ENCODE data around the gene XXYLT1. TPM values are rescaled to one million over a fixed set of nuclear protein-coding genes. Genes with fewer than 3 reads are reported as not detected.

Gene XXYLT1
- total RNA-seq, 1 experiment from 2014 or later, result 10.9 TPM

- no TSS peak for BruUV-seq (replicated peaks)
Observed at GRCh38 chr3:195129644-195130492, 141.1 kb downstream of the XXYLT1 start.

More at GRCh38 chr3:195129644-195130492, 141.1 kb downstream of the XXYLT1 start:
- no peaks in the 10 kb centered on the region for H4K20me1 ChIP-seq (ENCODE audit: insufficient read depth)
- H3K9ac ChIP-seq (ENCODE audit: low read length), result no peak overlapping the region
- no peaks in the 10 kb centered on the region for H3K36me3 ChIP-seq (ENCODE audit: control insufficient read depth in 1 of 2, insufficient read depth in 2 of 2, low read length in 2 of 2)
- H3K79me2 ChIP-seq (ENCODE audit: insufficient read depth, low read length), result no peaks in the 10 kb centered on the region
- ChIA-PET POLR2A (no interaction called here), RAD21 (ENCODE audit: low non-redundant PET in 1 of 2, low total read pairs in 2 of 2, uncharacterized antibody in 2 of 2, unreplicated experiment in 2 of 2) (no interaction called here), CTCF (no interaction called here)
- TF ChIP-seq CTCF (IDR thresholded peaks at IDR 0.05 in 2 of 3, conservative IDR thresholded peaks at IDR 0.05 in 1 of 3; ENCODE audit: borderline replicate concordance in 1 of 3, insufficient read depth in 1 of 3, low read depth in 2 of 3, low read length in 2 of 3), result no peak
- TF ChIP-seq ELF1 (IDR thresholded peaks at IDR 0.05; ENCODE audit: borderline replicate concordance, low read depth), result no peak
- TF ChIP-seq, protein P1, sequence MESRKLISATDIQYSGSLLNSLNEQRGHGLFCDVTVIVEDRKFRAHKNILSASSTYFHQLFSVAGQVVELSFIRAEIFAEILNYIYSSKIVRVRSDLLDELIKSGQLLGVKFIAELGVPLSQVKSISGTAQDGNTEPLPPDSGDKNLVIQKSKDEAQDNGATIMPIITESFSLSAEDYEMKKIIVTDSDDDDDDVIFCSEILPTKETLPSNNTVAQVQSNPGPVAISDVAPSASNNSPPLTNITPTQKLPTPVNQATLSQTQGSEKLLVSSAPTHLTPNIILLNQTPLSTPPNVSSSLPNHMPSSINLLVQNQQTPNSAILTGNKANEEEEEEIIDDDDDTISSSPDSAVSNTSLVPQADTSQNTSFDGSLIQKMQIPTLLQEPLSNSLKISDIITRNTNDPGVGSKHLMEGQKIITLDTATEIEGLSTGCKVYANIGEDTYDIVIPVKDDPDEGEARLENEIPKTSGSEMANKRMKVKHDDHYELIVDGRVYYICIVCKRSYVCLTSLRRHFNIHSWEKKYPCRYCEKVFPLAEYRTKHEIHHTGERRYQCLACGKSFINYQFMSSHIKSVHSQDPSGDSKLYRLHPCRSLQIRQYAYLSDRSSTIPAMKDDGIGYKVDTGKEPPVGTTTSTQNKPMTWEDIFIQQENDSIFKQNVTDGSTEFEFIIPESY (IDR thresholded peaks at IDR 0.05; ENCODE audit: extremely low read depth, insufficient replicate concordance, low read length), result no peak
- TF ChIP-seq ZNF274 (IDR thresholded peaks at IDR 0.05; ENCODE audit: low read depth, low read length), result no peak
- TF ChIP-seq EZH2phosphoT487 (IDR thresholded peaks at IDR 0.05; ENCODE audit: borderline replicate concordance), result no peak
- DNase-seq (ENCODE audit: low read depth, low spot score) (no peak), ATAC-seq (no peak)
- peaks cover 0 to 8% of the 10 kb centered on the region in 2 experiments; a peak in 2 of 4 replicates for H3K4me1 ChIP-seq (ENCODE audit: control insufficient read depth in 1 of 2, insufficient read depth in 2 of 2, low read length in 2 of 2)
- no peak overlapping the region for H3K27ac ChIP-seq (ENCODE audit: low read depth, low read length)
- no peaks in the 10 kb centered on the region for H3K27me3 ChIP-seq (ENCODE audit: insufficient read depth, low read length)
- H3K9me2 ChIP-seq (ENCODE audit: insufficient read depth), result no peaks in the 10 kb centered on the region
- no peak overlapping the region for H2AFZ ChIP-seq (ENCODE audit: low read depth, low read length, poor library complexity, severe bottlenecking)
- no peak overlapping the region for H3K4me3 ChIP-seq (replicated peaks in 1 of 2; ENCODE audit: low read depth in 1 of 2, low read length in 2 of 2)
- intact Hi-C loops (cut with micrococcal nuclease), result no loop called here
- H3K9me3 ChIP-seq (ENCODE audit: control insufficient read depth in 1 of 2, insufficient read depth in 1 of 2, low read depth in 1 of 2, low read length in 2 of 2), result no peaks in the 10 kb centered on the region
- 0 out of 2 replicates have a peak overlapping the region, but pooled peaks have one; percentile 19 for H3K4me2 ChIP-seq (ENCODE audit: low read length)

Data from HCT116 (cell line).